Measurements from ENCODE around the gene SUN3.

- TF ChIP-seq CTCF (conservative IDR thresholded peaks at IDR 0.05; ENCODE audit: low read length) (no peak), EZH2phosphoT487 (IDR thresholded peaks at IDR 0.05; ENCODE audit: borderline replicate concordance) (no peak)
These were observed 36.5 kb downstream of the SUN3 start for GRCh38 chr7:47992446-47992845.

Measured in Loucy (cell line).